ENCODE results near the gene NCAM2.

The NCAM2 gene

DNA sequence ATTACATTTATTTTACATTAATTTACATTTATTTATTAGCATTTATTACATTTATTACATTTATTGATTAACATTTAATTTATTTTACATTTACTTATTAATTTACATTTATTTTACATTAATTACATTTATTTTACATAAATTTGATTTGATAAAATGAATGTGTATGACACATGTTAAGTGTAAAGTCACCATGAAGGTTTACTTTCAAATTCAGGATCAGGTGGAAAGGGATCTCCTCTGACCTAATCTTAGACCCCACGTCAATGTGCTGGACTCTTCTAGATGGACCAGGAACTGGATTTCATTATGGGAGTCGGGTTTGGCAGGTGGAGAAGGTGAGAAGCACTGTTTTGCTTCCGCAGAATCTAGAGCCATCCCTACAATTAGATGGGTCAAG, 76.1 kb downstream of the NCAM2 start:
- ChIA-PET POLR2A (no interaction called here), CTCF (no interaction called here)
- Histone ChIP-seq H3K36me3 (ENCODE audit: control insufficient read depth in 2 of 2, insufficient read depth in 1 of 2, low read length in 2 of 2) (no peaks in the 10 kb centered on the region), H3K27ac (ENCODE audit: extremely low read depth, low read depth, low read length) (no peak overlapping the region), H3K4me3 (ENCODE audit: low read depth, low read length) (no peak overlapping the region), H3K9me3 (ENCODE audit: control insufficient read depth, insufficient read depth, low read depth, low read length) (no peaks in the 10 kb centered on the region), H3K4me1 (ENCODE audit: control insufficient read depth, insufficient read depth, low read length) (no peaks in the 10 kb centered on the region)
- TF ChIP-seq MEIS1 (CRISPR knock-in tag; IDR thresholded peaks at IDR 0.05; ENCODE audit: borderline replicate concordance) (no peak), SP7 (tag by site-specific recombination; IDR thresholded peaks at IDR 0.05) (no peak), ZNF555 (tag by site-specific recombination; conservative IDR thresholded peaks at IDR 0.05) (no peak), ZNF24 (tag by site-specific recombination; IDR thresholded peaks at IDR 0.05) (no peak), ZNF621 (tag by site-specific recombination; IDR thresholded peaks at IDR 0.05) (no peak), ZNF121 (tag by site-specific recombination; IDR thresholded peaks at IDR 0.05) (no peak), IKZF3 (tag by site-specific recombination; IDR thresholded peaks at IDR 0.05) (no peak), ZNF624 (tag by site-specific recombination; IDR thresholded peaks at IDR 0.05) (no peak), ZBTB7A (tag by site-specific recombination; IDR thresholded peaks at IDR 0.05; ENCODE audit: low read depth) (no peak), ZNF132 (tag by site-specific recombination; IDR thresholded peaks at IDR 0.05; ENCODE audit: borderline replicate concordance) (no peak), KLF10 (tag by site-specific recombination; IDR thresholded peaks at IDR 0.05) (no peak)
- TF ChIP-seq, protein P1, sequence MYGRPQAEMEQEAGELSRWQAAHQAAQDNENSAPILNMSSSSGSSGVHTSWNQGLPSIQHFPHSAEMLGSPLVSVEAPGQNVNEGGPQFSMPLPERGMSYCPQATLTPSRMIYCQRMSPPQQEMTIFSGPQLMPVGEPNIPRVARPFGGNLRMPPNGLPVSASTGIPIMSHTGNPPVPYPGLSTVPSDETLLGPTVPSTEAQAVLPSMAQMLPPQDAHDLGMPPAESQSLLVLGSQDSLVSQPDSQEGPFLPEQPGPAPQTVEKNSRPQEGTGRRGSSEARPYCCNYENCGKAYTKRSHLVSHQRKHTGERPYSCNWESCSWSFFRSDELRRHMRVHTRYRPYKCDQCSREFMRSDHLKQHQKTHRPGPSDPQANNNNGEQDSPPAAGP (tag by site-specific recombination; IDR thresholded peaks at IDR 0.05) = no peak
- TF ChIP-seq, protein P2, sequence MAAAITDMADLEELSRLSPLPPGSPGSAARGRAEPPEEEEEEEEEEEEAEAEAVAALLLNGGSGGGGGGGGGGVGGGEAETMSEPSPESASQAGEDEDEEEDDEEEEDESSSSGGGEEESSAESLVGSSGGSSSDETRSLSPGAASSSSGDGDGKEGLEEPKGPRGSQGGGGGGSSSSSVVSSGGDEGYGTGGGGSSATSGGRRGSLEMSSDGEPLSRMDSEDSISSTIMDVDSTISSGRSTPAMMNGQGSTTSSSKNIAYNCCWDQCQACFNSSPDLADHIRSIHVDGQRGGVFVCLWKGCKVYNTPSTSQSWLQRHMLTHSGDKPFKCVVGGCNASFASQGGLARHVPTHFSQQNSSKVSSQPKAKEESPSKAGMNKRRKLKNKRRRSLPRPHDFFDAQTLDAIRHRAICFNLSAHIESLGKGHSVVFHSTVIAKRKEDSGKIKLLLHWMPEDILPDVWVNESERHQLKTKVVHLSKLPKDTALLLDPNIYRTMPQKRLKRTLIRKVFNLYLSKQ (tag by site-specific recombination; IDR thresholded peaks at IDR 0.05; ENCODE audit: borderline replicate concordance) = no peak
- TF ChIP-seq, protein P3, sequence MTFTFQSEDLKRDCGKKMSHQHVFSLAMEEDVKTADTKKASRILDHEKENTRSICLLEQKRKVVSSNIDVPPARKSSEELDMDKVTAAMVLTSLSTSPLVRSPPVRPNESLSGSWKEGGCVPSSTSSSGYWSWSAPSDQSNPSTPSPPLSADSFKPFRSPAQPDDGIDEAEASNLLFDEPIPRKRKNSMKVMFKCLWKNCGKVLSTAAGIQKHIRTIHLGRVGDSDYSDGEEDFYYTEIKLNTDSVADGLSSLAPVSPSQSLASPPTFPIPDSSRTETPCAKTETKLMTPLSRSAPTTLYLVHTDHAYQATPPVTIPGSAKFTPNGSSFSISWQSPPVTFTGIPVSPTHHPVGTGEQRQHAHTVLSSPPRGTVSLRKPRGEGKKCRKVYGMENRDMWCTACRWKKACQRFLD (tag by site-specific recombination; IDR thresholded peaks at IDR 0.05) = no peak
- TF ChIP-seq, protein P4, sequence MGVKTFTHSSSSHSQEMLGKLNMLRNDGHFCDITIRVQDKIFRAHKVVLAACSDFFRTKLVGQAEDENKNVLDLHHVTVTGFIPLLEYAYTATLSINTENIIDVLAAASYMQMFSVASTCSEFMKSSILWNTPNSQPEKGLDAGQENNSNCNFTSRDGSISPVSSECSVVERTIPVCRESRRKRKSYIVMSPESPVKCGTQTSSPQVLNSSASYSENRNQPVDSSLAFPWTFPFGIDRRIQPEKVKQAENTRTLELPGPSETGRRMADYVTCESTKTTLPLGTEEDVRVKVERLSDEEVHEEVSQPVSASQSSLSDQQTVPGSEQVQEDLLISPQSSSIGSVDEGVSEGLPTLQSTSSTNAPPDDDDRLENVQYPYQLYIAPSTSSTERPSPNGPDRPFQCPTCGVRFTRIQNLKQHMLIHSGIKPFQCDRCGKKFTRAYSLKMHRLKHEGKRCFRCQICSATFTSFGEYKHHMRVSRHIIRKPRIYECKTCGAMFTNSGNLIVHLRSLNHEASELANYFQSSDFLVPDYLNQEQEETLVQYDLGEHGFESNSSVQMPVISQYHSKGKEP (tag by site-specific recombination; IDR thresholded peaks at IDR 0.05) = no peak
- TF ChIP-seq, protein P5, sequence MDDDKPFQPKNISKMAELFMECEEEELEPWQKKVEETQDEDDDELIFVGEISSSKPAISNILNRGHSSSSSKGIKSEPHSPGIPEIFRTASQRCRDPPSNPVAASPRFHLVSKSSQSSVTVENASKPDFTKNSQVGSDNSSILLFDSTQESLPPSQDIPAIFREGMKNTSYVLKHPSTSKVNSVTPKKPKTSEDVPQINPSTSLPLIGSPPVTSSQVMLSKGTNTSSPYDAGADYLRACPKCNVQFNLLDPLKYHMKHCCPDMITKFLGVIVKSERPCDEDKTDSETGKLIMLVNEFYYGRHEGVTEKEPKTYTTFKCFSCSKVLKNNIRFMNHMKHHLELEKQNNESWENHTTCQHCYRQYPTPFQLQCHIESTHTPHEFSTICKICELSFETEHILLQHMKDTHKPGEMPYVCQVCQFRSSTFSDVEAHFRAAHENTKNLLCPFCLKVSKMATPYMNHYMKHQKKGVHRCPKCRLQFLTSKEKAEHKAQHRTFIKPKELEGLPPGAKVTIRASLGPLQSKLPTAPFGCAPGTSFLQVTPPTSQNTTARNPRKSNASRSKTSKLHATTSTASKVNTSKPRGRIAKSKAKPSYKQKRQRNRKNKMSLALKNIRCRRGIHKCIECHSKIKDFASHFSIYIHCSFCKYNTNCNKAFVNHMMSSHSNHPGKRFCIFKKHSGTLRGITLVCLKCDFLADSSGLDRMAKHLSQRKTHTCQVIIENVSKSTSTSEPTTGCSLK (tag by site-specific recombination; IDR thresholded peaks at IDR 0.05) = no peak
- TF ChIP-seq, protein P6, sequence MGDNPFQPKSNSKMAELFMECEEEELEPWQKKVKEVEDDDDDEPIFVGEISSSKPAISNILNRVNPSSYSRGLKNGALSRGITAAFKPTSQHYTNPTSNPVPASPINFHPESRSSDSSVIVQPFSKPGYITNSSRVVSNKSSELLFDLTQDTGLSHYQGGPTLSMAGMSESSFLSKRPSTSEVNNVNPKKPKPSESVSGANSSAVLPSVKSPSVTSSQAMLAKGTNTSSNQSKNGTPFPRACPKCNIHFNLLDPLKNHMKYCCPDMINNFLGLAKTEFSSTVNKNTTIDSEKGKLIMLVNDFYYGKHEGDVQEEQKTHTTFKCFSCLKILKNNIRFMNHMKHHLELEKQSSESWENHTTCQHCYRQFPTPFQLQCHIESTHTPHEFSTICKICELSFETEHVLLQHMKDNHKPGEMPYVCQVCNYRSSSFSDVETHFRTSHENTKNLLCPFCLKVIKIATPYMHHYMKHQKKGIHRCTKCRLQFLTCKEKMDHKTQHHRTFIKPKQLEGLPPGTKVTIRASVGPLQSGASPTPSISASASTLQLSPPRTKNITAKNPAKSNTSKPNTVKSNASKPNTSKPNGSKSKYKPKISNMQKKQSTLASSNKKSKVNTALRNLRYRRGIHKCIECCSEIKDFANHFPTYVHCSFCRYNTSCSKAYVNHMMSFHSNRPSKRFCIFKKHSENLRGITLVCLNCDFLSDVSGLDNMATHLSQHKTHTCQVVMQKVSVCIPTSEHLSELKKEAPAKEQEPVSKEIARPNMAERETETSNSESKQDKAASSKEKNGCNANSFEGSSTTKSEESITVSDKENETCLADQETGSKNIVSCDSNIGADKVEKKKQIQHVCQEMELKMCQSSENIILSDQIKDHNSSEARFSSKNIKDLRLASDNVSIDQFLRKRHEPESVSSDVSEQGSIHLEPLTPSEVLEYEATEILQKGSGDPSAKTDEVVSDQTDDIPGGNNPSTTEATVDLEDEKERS (tag by site-specific recombination; IDR thresholded peaks at IDR 0.05) = no peak
